ENCODE data around the gene A1CF. TPM values are rescaled to one million over a fixed set of nuclear protein-coding genes. Genes with fewer than 3 reads are reported as not detected.

The A1CF gene
- polyA plus RNA-seq, 1 experiment, result not detected

GRCh38 chr10:50855015-50855414 lies 30.4 kb downstream of the A1CF start:
- Histone ChIP-seq H3K9me3 (ENCODE audit: control insufficient read depth, insufficient read depth, low read length) (no peaks in the 10 kb centered on the region), H3K4me3 (ENCODE audit: low read depth, low read length) (no peak overlapping the region), H3K27ac (ENCODE audit: low read depth, low read length) (no peak overlapping the region), H3K27me3 (ENCODE audit: control insufficient read depth, insufficient read depth, low read length) (no peaks in the 10 kb centered on the region)
- ChIA-PET CTCF (no interaction called here), POLR2A (no interaction called here)
- no peak for DNase-seq (ENCODE audit: low read depth, low spot score)
- TF ChIP-seq CTCF (IDR thresholded peaks at IDR 0.05; ENCODE audit: low read depth, low read length), result no peak

GRCh38 chr10:50853557-50853956 lies 31.9 kb downstream of the A1CF start:
- H3K4me3 ChIP-seq (ENCODE audit: low read depth, low read length), result no peak overlapping the region
- DNase-seq (ENCODE audit: low read depth, low spot score), result no peak
- ChIA-PET CTCF (no interaction called here), POLR2A (no interaction called here)
- no peak for TF ChIP-seq CTCF (IDR thresholded peaks at IDR 0.05; ENCODE audit: low read depth, low read length)
- no peak overlapping the region for H3K27ac ChIP-seq (ENCODE audit: low read depth, low read length)
- no peaks in the 10 kb centered on the region for H3K27me3 ChIP-seq (ENCODE audit: control insufficient read depth, insufficient read depth, low read length)
- H3K9me3 ChIP-seq (ENCODE audit: control insufficient read depth, insufficient read depth, low read length), result no peaks in the 10 kb centered on the region

GRCh38 chr10:50851884-50852671 lies 33.3 kb downstream of the A1CF start:
- Histone ChIP-seq H3K27me3 (ENCODE audit: control insufficient read depth, insufficient read depth, low read length) (no peaks in the 10 kb centered on the region), H3K27ac (ENCODE audit: low read depth, low read length) (no peak overlapping the region), H3K9me3 (ENCODE audit: control insufficient read depth, insufficient read depth, low read length) (no peaks in the 10 kb centered on the region), H3K4me3 (ENCODE audit: low read depth, low read length) (no peak overlapping the region)
- ChIA-PET CTCF (interaction anchor here (0.6 kb wide), 1 partner anchor 1877 kb away, joined by 3 read pairs; no protein-coding TSS in a partner anchor), POLR2A (no interaction called here)
- no peak for DNase-seq (ENCODE audit: low read depth, low spot score)
- TF ChIP-seq CTCF (IDR thresholded peaks at IDR 0.05; ENCODE audit: low read depth, low read length), result no peak

GRCh38 chr10:50850578-50851230 lies 34.7 kb downstream of the A1CF start:
- Histone ChIP-seq H3K9me3 (ENCODE audit: control insufficient read depth, insufficient read depth, low read length) (no peaks in the 10 kb centered on the region), H3K27ac (ENCODE audit: low read depth, low read length) (no peak overlapping the region), H3K4me3 (ENCODE audit: low read depth, low read length) (no peak overlapping the region), H3K27me3 (ENCODE audit: control insufficient read depth, insufficient read depth, low read length) (no peaks in the 10 kb centered on the region)
- CTCF ChIA-PET, result no interaction called here
- TF ChIP-seq CTCF (IDR thresholded peaks at IDR 0.05; ENCODE audit: low read depth, low read length), result no peak
- DNase-seq (ENCODE audit: low read depth, low spot score), result no peak
- POLR2A ChIA-PET, result no interaction called here

- no peak overlapping the region for H3K27ac ChIP-seq (ENCODE audit: low read depth, low read length)
- DNase-seq (ENCODE audit: low read depth, low spot score), result no peak
- ChIA-PET POLR2A (no interaction called here), CTCF (no interaction called here)
- no peaks in the 10 kb centered on the region for H3K27me3 ChIP-seq (ENCODE audit: control insufficient read depth, insufficient read depth, low read length)
- H3K9me3 ChIP-seq (ENCODE audit: control insufficient read depth, insufficient read depth, low read length), result no peaks in the 10 kb centered on the region
- no peak overlapping the region for H3K4me3 ChIP-seq (ENCODE audit: low read depth, low read length)
- TF ChIP-seq CTCF (IDR thresholded peaks at IDR 0.05; ENCODE audit: low read depth, low read length), result no peak
These were observed 38.7 kb downstream of the A1CF start for GRCh38 chr10:50846753-50847152.
